NCI-H128 (cell line): ENCODE results near the gene MAP3K20.
"Not testable (repeated sequence)": the region's sequence is repeated elsewhere in the genome, so short reads cannot be mapped to it uniquely, and the experiment has no call there.

ENCODE experiments used
- DNase-seq: peaks from one replicate; lab custom pipeline; 2025; ENCODE audit not compliant: unreplicated experiment; lab: John Stamatoyannopoulos, UW

MAP3K20 gene

GRCh38 chr2:173305303-173305702 lies 229.7 kb downstream of the MAP3K20 start:
- DNase-seq, result no peak

GRCh38 chr2:173307293-173307692 lies 231.6 kb downstream of the MAP3K20 start:
- no peak for DNase-seq

GRCh38 chr2:173309370-173309769 lies 233.7 kb downstream of the MAP3K20 start:
- DNase-seq, result not testable (repeated sequence)

- DNase-seq, result no peak
Observed at GRCh38 chr2:173311844-173312606, 236.4 kb downstream of the MAP3K20 start.
